GM10847 (cell line): ENCODE results near the gene DGKE.

Experiments used
- POLR2A ChIP-seq: IDR thresholded peaks from 2 replicates; pipeline ENCODE4 v1.6.1; 2011; ENCODE audit not compliant: insufficient read length; ENCODE audit errors: extremely low read depth

Gene DGKE

DNA sequence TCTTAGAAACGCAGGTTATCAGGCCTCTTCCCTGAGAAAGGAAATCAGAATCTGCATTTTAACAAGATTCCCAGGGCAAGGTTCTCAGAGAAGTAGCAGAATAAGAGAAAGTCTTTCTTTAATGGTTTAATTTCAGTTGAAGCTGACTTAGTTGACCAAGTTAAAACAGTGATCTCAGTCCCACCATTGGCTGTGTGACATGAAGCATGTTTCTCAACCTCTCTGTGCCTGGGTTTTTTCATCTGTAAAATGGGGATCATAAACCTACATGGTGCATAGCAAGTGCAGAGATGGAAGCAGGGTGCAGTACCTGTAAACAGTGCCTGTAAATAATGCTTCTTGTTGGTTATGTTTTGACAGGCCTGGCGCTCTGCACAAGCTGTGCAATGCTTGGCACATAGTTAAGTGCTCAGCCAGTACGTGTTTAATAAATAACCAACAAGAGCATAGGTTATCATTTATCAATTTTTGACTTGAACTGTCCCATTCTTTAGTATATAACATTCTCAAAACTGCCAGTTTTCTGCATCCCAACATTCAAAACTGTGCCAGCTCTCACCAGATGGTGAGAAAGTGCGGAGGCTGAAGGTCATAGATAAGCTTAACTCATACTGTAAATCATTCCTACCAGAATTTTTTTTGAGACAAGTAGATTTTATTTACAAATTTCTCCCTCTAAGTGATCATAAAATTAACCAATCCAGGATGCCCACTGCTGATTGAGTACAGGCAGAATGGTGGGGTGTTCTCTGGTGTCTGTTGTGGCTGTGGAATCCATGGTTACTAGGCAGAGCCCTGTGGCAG is 7.1 kb upstream of the DGKE start:
- no peak for TF ChIP-seq POLR2A

DNA sequence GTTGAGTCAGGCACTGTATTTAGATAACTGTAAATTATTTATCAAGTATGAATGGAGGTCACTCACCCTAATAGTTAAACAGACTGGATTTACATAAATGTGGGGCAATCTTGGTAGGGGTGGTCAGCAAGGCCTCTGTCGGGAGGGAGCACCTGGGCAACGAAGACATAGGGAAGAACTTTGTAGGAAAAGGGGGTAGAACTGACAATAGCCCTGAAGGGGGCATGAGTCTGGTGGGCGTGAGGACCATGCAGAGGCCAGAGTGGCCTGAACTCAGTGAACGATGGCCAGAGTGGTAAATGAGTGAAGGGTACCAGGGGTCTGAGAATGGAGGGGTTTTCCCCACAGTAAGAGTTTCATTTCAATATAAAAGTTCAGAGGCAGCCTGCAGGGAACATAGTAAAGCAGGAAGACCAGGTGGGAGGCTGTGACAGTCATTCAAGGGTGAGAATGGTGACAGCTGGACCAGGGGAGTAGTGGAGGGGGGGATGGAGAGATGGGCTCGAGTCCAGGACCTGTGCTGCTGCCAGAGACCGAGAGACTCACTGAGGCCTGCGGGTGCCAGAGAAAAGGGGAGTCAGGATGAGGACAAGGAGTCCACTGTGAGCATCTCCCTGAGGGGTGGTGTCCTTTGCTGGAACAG is 3.1 kb upstream of the DGKE start:
- no peak for TF ChIP-seq POLR2A

DNA sequence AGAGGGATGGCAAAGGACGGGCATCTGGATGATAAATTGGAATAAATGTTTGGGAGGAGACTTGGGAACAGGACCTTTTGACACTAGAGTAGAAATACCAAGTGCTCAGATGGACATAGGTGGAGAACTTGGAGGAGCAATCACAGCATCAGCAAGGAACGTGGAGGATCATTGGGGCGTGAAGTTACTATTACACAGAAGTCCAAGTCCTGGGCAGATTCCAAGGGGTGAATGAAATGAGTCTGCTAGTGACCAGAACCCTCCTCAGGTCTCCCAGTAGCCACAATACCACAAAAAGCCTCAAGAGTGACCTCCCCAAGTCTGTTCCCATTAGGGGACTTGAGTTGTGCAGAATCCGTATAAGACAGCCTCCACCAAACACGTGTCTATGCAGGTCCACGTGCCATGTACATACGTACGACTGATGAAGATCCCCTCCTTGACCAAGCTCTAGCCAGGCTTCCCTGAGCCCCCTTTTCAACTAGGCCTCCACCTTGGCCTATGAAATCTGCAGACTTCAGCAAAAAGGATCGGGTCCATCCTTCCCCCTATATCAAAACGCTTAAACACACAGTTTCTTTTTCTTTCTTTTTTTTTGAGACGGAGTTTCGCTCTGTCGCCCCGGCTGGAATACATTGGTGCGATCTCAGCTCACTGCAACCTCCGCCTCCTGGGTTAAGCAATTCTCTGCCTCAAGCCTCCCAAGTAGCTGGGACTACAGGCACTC is 2.4 kb upstream of the DGKE start:
- TF ChIP-seq POLR2A: no peak

DNA sequence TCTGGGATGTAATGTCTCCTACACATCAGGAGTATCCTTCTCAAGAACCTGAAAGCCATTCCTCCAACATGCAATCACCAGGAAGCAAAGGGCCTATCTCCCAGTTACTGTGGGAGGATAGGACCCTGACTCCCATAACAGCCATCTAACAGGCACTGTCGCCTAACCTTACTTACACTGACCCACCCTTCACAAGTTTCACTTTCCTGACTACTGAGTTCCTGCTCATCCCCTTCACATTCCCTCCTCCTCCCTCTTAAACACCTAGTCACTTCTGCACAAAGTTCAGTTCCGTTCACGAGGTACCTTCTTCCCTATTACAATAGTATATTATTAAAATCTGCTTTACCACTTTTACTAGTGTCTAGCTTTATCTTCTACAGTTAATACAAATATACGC is 1.5 kb upstream of the DGKE start:
- no peak for TF ChIP-seq POLR2A

DNA sequence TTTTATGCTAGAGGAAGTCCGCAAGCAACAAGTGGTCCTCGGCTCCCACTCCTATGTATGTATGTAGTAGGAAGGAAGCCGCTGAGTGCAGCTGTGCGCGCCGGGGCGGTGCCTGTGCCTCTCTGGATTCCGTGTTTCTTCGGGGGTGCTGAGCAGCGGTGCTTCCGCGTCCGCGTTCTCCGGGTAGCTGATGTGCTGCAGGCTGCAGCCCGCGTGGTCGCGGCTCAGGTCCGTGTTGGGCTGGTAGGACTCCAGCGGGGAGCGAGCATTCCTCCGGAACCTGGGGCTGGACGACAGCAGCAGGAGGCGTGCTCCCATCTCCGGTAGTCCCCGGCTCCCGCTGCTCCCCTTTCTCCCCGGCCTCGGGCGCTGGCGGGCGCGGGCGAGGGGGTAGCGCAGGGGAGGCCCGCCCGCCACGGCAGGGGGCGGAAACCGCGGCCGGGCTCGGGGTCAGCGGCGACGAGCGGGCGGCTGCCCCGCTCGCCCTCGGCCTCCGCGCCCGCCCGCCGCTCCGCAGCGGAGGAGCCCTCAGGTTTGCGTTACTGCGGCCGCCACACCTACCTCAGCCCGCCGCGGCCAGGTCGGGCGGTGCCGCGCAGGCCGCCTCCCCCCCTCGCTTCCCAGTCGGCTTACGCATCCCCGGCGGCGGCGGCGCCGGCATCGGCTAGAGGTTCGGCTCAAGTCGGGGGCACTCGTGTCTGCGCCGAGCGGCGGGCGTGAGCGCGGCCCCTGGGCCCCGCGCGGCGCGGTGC is 718 bp upstream of the DGKE start:
- TF ChIP-seq POLR2A: peak; percentile 50

DNA sequence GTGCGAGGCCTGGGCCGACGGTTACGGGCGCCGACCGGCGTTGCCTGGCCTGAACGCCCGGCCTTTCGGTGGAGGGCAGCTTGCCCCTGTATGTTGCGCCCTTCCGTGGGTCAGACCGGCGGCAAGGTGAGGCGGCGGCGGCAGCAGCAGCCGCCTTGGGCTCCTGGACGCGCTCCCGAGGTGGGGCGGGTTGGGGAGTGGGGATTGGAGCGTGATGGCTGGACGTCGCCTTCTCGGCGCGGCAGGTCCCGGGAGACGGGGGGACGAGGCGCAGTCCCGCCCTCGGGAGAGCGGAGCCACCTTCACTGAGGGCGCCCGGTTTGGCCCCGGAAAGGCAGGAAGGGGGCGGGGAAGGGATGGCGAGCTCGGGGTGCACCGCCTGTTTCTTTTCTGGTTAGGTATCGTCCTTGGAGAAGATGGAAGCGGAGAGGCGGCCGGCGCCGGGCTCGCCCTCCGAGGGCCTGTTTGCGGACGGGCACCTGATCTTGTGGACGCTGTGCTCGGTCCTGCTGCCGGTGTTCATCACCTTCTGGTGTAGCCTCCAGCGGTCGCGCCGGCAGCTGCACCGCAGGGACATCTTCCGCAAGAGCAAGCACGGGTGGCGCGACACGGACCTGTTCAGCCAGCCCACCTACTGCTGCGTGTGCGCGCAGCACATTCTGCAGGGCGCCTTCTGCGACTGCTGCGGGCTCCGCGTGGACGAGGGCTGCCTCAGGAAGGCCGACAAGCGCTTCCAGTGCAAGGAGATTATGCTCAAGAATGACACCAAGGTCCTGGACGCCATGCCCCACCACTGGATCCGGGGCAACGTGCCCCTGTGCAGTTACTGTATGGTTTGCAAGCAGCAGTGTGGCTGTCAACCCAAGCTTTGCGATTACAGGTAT is 671 bp downstream of the DGKE start:
- no peak for TF ChIP-seq POLR2A

DNA sequence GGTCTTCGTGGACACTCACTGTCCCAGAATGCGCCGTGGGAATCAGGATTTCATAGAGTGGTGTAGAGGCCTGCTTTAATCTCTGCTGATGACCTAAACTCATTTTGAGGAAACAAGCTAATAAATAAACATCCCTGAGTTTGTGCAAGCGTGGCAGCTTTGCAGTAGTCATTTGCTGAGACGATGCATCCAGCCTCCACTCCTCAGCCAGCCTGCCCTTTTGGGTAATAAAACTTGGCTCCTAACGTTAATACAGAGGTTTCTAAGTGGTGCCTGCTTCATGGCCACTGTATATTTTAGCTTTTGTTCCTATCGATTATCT is 1.3 kb downstream of the DGKE start:
- TF ChIP-seq POLR2A: no peak

DNA sequence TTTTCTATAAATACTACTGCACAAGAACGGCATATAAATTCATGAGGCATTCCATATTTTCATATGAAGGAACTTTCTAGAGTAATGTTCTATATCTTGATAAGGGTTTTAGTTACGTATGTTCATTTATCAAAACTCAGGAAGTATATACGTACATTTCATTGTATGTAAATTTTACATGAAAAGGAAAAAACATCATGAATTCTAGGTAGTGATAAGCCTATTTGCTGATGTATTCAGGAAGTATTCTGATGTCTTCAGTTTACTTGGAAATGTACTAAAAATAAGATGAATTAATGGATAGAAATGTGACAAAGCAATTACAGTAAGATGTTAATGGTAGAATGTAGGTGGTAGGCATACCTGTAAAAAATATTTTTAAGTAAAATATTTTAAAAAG is 4.7 kb downstream of the DGKE start:
- no peak for TF ChIP-seq POLR2A

DNA sequence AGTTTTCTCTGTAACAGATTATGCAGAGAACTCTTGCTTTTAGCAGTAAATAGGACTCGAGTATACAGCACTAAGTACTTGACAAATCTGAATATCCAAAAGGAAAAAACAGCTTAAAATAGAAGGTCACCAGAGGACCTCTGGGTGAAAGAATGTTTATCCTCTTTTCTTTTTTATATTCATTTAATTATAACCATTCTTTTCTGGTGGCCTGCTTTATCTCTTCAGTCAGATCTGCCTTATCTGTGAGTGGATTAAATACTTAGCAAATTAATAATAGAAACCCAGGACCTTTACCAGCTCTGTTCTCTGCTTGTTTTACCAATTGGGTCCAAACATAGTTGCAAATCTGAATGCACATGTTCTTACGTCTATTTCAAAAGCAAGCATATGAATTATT is 8.6 kb downstream of the DGKE start:
- TF ChIP-seq POLR2A: no peak

DNA sequence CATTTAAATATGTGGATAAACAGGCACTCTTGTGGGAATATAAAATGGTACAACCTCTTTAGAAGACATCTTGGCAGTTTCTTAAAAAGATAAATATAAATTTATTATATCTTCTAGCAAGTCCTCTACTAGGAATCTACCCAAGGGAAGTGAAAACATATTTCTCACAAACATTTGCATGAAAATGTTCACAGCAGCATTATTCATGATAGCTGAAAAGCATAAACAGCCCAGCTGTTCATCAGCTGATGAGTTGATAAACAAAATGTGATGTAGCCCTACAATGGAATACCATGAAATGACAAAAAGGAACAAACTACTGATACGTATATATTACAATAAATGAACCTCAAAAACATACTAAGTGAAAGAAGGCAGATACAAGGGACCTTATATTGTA is 12.0 kb downstream of the DGKE start:
- no peak for TF ChIP-seq POLR2A

DNA sequence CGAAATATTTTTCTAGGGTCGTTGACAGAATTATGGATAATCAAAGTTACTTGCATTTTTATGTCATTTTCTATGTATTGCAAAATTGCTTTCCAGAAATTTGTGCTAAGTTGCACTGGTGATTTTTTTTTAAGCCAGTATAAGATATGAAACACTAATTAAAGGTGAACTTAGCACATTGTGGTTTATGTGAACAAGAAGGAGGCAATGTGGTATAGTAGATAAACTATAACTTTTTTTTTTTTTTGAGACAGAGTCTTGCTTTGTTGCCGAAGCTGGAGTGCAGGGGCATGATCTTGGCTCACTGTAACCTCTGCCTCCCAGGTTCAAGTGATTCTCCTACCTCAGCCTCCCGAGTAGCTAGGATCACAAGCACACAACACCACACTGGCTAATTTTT is 13.2 kb downstream of the DGKE start:
- TF ChIP-seq POLR2A: no peak

DNA sequence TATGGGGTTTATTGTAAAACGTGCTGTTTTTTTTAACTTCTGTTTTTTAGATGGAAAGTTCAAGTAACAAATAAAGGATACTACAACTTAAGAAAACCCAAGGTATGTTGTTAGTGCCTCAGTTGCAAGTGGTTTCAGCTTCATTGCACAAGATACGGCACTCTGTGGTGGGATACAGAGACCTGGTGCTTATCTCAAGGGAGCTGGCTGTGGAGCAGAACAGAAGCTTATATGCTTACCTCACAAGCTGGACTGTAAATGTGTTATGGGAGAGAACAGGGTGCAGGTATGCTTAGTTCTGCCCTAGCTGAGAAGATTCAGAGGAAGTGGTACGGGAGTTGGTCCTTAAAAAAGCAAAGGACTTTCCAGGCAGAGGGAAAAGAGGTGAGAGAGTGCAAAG is 15.2 kb downstream of the DGKE start:
- no peak for TF ChIP-seq POLR2A

DNA sequence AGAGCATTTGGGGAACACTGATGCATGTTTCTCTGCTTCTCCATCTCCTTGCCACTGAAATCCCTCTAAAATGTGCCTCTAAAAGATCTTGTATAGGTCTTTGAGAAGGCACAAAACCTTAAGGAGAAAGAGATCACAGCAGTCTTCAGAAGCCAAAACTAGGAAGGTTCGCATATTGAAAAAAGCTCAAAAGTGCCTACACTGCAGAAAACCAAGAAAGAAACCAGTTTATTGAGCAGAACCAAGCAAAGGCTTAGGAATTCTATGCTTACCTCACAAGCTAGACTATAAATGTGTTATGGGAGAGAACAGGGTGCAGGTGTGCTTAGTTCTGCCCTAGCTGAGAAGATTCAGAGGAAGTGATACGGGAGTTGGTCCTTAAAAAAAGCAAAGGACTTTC is 16.6 kb downstream of the DGKE start:
- no peak for TF ChIP-seq POLR2A

DNA sequence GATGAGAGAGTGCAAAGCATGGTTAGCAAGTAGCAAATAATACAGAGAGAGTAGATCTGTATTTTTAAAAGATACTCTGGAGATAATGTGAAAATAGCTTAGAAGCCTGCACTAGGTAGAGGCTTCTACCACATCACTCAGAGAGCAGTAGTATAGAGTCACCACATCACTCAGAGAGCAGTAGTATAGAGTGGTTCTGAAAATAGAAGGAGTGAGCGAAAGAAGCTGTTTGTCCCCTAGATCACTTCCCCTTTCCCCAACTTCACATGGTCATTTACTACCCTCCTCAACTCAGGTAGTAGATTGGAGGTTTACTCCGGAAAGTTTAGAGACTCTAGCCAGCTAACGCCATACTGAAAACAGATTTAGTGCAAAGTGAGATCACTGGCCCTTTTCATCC is 17.1 kb downstream of the DGKE start:
- TF ChIP-seq POLR2A: no peak

DNA sequence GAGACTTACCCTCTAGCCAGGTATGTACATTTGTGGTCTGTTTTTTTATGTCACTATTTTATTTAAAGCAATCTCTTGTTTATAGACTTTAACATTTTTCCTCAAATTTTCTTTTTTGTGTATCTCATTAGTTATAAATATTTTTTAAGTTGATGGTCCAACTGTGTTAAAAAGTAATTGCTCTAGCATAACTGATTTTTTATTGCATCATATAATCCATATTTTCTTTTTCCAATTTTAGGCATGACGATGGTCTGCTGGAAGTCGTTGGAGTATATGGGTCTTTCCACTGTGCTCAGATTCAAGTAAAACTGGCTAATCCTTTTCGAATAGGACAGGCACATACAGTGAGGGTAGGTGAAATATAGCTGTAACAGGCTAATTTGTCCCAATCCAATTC is 27.9 kb downstream of the DGKE start:
- no peak for TF ChIP-seq POLR2A
